ENCODE results near the gene ITPKB.

- TF ChIP-seq YY1 (IDR thresholded peaks at IDR 0.05; ENCODE audit: low read depth) (no peak), EGR1 (IDR thresholded peaks at IDR 0.05) (no peak), TAF1 (IDR thresholded peaks at IDR 0.05; ENCODE audit: low read depth) (no peak), MAX (IDR thresholded peaks at IDR 0.05) (no peak)
These were observed 30.1 kb downstream of the ITPKB start for GRCh38 chr1:226708967-226709396.
